Measurements from ENCODE around the gene PAXX. TPM values are rescaled to one million over a fixed set of nuclear protein-coding genes. Genes with fewer than 3 reads are reported as not detected.
A peak's percentile ranks its signal among the peaks of the same experiment; 100 is the strongest.

The PAXX gene
- total and polyA plus RNA-seq, 9 of the 15 experiments (the other 6 are each of a cell fraction or from before 2014, with no cell fraction given) = 1.2 to 175 (median 38.5) TPM

DNA sequence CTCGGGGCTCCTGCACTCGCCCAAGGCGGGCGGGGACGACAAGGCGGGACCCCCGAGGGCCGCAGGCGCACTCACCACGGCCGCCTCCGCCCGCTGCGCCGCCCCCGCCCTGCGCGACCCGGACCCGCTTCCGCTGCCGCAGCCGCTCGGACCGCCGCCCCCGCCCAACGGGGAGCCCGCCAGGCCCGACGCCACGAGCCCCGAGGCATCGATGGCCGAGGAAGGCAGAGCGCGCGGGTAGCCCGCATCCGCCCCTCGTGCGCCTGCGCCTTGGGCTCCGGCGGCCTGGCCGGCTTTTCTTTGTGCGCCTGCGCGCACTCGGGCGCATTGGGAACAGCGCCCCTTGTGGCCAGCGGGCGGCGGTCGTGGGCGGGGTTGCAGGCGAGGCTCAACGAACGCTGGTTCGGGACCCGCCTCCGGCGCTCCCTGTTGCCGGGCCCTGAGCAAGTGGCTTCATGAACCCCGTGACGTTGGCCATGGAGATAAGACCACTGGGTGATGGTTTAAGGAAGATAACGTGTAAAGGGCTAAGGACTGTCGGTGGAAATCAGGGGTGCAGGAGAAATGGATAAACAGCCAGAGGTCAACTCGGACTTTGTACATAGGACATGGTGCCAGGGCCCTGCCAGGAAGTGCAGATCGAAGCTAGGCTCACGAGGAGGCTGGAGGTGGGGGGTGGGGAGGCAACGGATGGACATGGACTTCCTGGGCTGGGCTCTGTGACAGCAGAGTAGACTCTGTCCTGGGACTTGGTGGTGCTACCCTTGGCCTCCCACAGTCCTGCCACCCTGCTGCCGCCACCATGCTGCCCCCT, 47.5 kb upstream of the PAXX start, which contains the start of the genes C8G and FBXW5 (continued):
- TF ChIP-seq, protein P1, sequence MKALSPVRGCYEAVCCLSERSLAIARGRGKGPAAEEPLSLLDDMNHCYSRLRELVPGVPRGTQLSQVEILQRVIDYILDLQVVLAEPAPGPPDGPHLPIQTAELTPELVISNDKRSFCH (CRISPR knock-in tag; IDR thresholded peaks at IDR 0.05) = no peak
- TF ChIP-seq, protein P1 (tag; IDR thresholded peaks at IDR 0.05) = peak; percentile 66
- TF ChIP-seq ZNF707 (CRISPR knock-in tag; conservative IDR thresholded peaks at IDR 0.05) (no peak), SAFB (IDR thresholded peaks at IDR 0.05; ENCODE audit: borderline replicate concordance, low read depth, low read length) (0 out of 2 replicates have a peak, but pooled peaks have one; percentile 38), HDAC1 (IDR thresholded peaks at IDR 0.05) (peak in 1 of 2 experiments; percentile 72; a peak in 1 of 4 replicates), STAT5A (IDR thresholded peaks at IDR 0.05; ENCODE audit: borderline replicate concordance, low read length) (no peak), ZNF197 (CRISPR knock-in tag; IDR thresholded peaks at IDR 0.05; ENCODE audit: low read depth) (no peak), MYBL2 (IDR thresholded peaks at IDR 0.05; ENCODE audit: low read depth) (no peak), MYBL2 (CRISPR knock-in tag; IDR thresholded peaks at IDR 0.05; ENCODE audit: borderline replicate concordance) (no peak), DPF2 (IDR thresholded peaks at IDR 0.05) (peak; percentile 90), HNRNPK (IDR thresholded peaks at IDR 0.05; ENCODE audit: low read depth, low read length, poor library complexity, severe bottlenecking) (peak; percentile 13), FIP1L1 (IDR thresholded peaks at IDR 0.05; ENCODE audit: low read depth, low read length, poor library complexity, severe bottlenecking) (peak; percentile 61), SMARCB1 (IDR thresholded peaks at IDR 0.05; ENCODE audit: insufficient read length, low read depth) (no peak), BACH1 (tag; IDR thresholded peaks at IDR 0.05) (no peak), PHB (CRISPR knock-in tag; IDR thresholded peaks at IDR 0.05) (no peak), ZBTB17 (CRISPR knock-in tag; IDR thresholded peaks at IDR 0.05) (peak; percentile 100), ZNF589 (CRISPR knock-in tag; IDR thresholded peaks at IDR 0.05; ENCODE audit: low read depth) (no peak), NFE2 (IDR thresholded peaks at IDR 0.05; ENCODE audit: low read depth) (no peak), ZNF77 (CRISPR knock-in tag; IDR thresholded peaks at IDR 0.05) (no peak), SMARCE1 (IDR thresholded peaks at IDR 0.05) (peak; percentile 82), ZFX (CRISPR knock-in tag; IDR thresholded peaks at IDR 0.05) (no peak; the same call in 1 of the 2 replicates), BHLHE40 (IDR thresholded peaks at IDR 0.05; ENCODE audit: low read length) (peak; percentile 63)
- TF ChIP-seq, protein P2, sequence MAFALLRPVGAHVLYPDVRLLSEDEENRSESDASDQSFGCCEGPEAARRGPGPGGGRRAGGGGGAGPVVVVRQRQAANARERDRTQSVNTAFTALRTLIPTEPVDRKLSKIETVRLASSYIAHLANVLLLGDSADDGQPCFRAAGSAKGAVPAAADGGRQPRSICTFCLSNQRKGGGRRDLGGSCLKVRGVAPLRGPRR (CRISPR knock-in tag; IDR thresholded peaks at IDR 0.05) = no peak
- TF ChIP-seq, protein P3, sequence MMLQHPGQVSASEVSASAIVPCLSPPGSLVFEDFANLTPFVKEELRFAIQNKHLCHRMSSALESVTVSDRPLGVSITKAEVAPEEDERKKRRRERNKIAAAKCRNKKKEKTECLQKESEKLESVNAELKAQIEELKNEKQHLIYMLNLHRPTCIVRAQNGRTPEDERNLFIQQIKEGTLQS (IDR thresholded peaks at IDR 0.05) = no peak
- TF ChIP-seq, protein P3 (CRISPR knock-in tag; conservative IDR thresholded peaks at IDR 0.05) = 0 out of 2 replicates have a peak, but pooled peaks have one; percentile 22
- TF ChIP-seq, protein P4, sequence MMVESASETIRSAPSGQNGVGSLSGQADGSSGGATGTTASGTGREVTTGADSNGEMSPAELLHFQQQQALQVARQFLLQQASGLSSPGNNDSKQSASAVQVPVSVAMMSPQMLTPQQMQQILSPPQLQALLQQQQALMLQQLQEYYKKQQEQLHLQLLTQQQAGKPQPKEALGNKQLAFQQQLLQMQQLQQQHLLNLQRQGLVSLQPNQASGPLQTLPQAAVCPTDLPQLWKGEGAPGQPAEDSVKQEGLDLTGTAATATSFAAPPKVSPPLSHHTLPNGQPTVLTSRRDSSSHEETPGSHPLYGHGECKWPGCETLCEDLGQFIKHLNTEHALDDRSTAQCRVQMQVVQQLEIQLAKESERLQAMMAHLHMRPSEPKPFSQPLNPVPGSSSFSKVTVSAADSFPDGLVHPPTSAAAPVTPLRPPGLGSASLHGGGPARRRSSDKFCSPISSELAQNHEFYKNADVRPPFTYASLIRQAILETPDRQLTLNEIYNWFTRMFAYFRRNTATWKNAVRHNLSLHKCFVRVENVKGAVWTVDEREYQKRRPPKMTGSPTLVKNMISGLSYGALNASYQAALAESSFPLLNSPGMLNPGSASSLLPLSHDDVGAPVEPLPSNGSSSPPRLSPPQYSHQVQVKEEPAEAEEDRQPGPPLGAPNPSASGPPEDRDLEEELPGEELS (CRISPR knock-in tag; IDR thresholded peaks at IDR 0.05; ENCODE audit: borderline replicate concordance) = peak; percentile 53; the same call in 1 of the 2 replicates

Data from K562 (cell line).